K562 (cell line): ENCODE measurements around the gene MUCL1.

Experiments
- HSF4 ChIP-seq: fragments of 250-450 bp; sonication (Bioruptor Pico); IDR thresholded peaks from 2 replicates; pipeline ENCODE4 v2.1.2; 2022; ENCODE audit warnings: mild to moderate bottlenecking, moderate library complexity, borderline replicate concordance
- NBN ChIP-seq: fragments of 450-650 bp; IDR thresholded peaks from 2 replicates; pipeline ENCODE4 v1.6.1; 2016; ENCODE audit warnings: low read depth, mild to moderate bottlenecking
- POLR2A ChIP-seq: fragments of 450-650 bp; conservative IDR thresholded peaks from 2 replicates; pipeline ENCODE4 v1.6.1; 2016
- RB1 ChIP-seq: fragments of 450-650 bp; IDR thresholded peaks from 2 replicates; pipeline ENCODE4 v1.6.1; 2017; ENCODE audit warnings: low read depth, mild to moderate bottlenecking
- SFPQ ChIP-seq: fragments of 200-400 bp; formaldehyde crosslinking; IDR thresholded peaks from 2 replicates; pipeline ENCODE4 v1.6.1; 2017; ENCODE audit warnings: mild to moderate bottlenecking, low read depth, low read length, moderate library complexity
- TCF7 ChIP-seq: sonication (generic); IDR thresholded peaks from 2 replicates; pipeline ENCODE4 v1.6.1; 2016; ENCODE audit warnings: antibody characterized with exemption, borderline replicate concordance
- ZBTB1 ChIP-seq: sonication (generic); formaldehyde crosslinking; IDR thresholded peaks from 2 replicates; pipeline ENCODE4 v1.8.1; 2023; ENCODE audit warnings: missing genetic modification reagents, low read depth, mild to moderate bottlenecking, borderline replicate concordance
- ZBTB43 ChIP-seq: sonication (generic); formaldehyde crosslinking; IDR thresholded peaks from 2 replicates; pipeline ENCODE4 v1.8.0; 2023; ENCODE audit warnings: mild to moderate bottlenecking, missing genetic modification reagents
- ZKSCAN1 ChIP-seq: fragments of 150-350 bp; IDR thresholded peaks from 2 replicates; pipeline ENCODE4 v1.6.1; 2016; ENCODE audit warnings: low read depth, low read length
- ZNF717 ChIP-seq: fragments of 250-450 bp; sonication (Bioruptor Pico); IDR thresholded peaks from 2 replicates; pipeline ENCODE4 v1.5.0; 2021

GRCh38 chr12:54831631-54832030 lies 22.7 kb upstream of the MUCL1 start:
- TF ChIP-seq NBN: no peak
- no peak for TF ChIP-seq ZKSCAN1
- no peak for TF ChIP-seq RB1
- TF ChIP-seq POLR2A: no peak
- no peak for TF ChIP-seq SFPQ
- TF ChIP-seq ZNF717 (CRISPR knock-in tag): no peak
- TF ChIP-seq ZBTB43 (CRISPR knock-in tag): no peak
- no peak for TF ChIP-seq HSF4
- TF ChIP-seq ZBTB1 (CRISPR knock-in tag): no peak
- no peak for TF ChIP-seq TCF7
